NCI-H510A treated with DMSO at 0.1 percent for 48 hours (cell line): Measurements from ENCODE around the gene DPP7.
"Not testable (repeated sequence)": the region's sequence is repeated elsewhere in the genome, so short reads cannot be mapped to it uniquely, and the experiment has no call there.

ENCODE experiments used
- DNase-seq: peaks from one replicate; lab custom pipeline; 2025; lab: John Stamatoyannopoulos, UW

DPP7 gene

GRCh38 chr9:137128862-137129455, 14.4 kb upstream of the DPP7 start:
- no peak for DNase-seq

GRCh38 chr9:137128158-137128861, 13.8 kb upstream of the DPP7 start:
- no peak for DNase-seq

- DNase-seq, result no peak
These were observed 13.0 kb upstream of the DPP7 start for GRCh38 chr9:137127301-137128157.

- no peak for DNase-seq
These were observed 12.3 kb upstream of the DPP7 start for GRCh38 chr9:137126786-137127185.

- DNase-seq, result not testable (repeated sequence)
These were observed 9.5 kb upstream of the DPP7 start for GRCh38 chr9:137123952-137124462.

- no peak for DNase-seq
These were observed 8.9 kb upstream of the DPP7 start for GRCh38 chr9:137123468-137123837.

GRCh38 chr9:137122796-137123467, 8.4 kb upstream of the DPP7 start:
- DNase-seq, result not testable (repeated sequence)

GRCh38 chr9:137121927-137122795, 7.6 kb upstream of the DPP7 start:
- DNase-seq, result not testable (repeated sequence)

- not testable (repeated sequence) for DNase-seq
These were observed 3.6 kb upstream of the DPP7 start for GRCh38 chr9:137118092-137118603.

- no peak for DNase-seq
These were observed 2.8 kb upstream of the DPP7 start for GRCh38 chr9:137117269-137117731.

- DNase-seq, result no peak
These were observed 2.2 kb upstream of the DPP7 start for GRCh38 chr9:137116728-137117127.

- DNase-seq, result no peak
These were observed 1.5 kb upstream of the DPP7 start for GRCh38 chr9:137116027-137116507.

- DNase-seq, result no peak
These were observed 977 bp upstream of the DPP7 start for GRCh38 chr9:137115394-137116026.

GRCh38 chr9:137114220-137114612, 317 bp downstream of the DPP7 start:
- DNase-seq, result no peak

- DNase-seq, result no peak
These were observed 961 bp downstream of the DPP7 start for GRCh38 chr9:137113385-137114159.

GRCh38 chr9:137112564-137113384, 1.8 kb downstream of the DPP7 start:
- DNase-seq, result no peak

- no peak for DNase-seq
These were observed 2.6 kb downstream of the DPP7 start for GRCh38 chr9:137111788-137112563.
